ENCODE data around the gene SOX5.

DNA sequence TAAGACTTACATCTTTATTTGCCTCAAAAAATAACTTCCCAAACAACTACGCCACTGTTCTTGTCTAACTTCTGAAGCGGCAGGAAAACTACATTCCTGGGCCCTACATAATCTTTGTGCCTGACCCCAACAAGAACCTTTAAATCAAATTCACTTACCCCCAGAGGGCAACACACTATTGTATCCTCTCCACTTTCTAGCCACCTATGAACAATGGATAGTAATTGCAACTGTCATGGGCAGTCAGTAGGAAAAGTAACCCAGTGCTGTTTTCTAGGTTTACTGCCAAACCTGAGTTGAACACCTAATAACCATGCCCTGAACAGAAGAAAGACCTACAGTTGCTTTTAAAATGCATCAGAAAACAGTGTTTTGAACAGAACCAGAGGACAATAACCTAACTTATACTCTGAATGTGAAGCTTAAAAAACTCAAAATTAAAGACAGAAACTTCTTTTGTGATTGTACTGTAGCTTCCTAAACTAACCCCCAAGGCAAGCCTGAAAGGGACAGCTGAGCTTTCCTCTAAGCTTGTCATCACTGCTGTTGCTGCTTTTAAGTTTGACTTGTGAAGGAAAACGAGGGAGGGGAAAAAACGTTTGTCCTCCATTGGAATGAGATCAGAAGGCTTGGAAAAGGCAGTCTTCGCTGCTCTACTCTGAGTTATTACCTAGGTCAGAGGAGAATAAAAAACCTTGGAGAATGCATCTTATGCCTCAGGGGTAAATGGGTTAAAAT, 195.7 kb downstream of the SOX5 start:
- TF ChIP-seq, protein P1, sequence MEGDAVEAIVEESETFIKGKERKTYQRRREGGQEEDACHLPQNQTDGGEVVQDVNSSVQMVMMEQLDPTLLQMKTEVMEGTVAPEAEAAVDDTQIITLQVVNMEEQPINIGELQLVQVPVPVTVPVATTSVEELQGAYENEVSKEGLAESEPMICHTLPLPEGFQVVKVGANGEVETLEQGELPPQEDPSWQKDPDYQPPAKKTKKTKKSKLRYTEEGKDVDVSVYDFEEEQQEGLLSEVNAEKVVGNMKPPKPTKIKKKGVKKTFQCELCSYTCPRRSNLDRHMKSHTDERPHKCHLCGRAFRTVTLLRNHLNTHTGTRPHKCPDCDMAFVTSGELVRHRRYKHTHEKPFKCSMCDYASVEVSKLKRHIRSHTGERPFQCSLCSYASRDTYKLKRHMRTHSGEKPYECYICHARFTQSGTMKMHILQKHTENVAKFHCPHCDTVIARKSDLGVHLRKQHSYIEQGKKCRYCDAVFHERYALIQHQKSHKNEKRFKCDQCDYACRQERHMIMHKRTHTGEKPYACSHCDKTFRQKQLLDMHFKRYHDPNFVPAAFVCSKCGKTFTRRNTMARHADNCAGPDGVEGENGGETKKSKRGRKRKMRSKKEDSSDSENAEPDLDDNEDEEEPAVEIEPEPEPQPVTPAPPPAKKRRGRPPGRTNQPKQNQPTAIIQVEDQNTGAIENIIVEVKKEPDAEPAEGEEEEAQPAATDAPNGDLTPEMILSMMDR (IDR thresholded peaks at IDR 0.05; ENCODE audit: control extremely low read depth in 1 of 3, insufficient read depth in 1 of 3, low read depth in 1 of 3, low read length in 3 of 3) = no peak
- TF ChIP-seq POLR2A (IDR thresholded peaks at IDR 0.05; ENCODE audit: control extremely low read depth in 1 of 2, low read depth in 2 of 2, low read length in 2 of 2) (no peak), TAF1 (IDR thresholded peaks at IDR 0.05; ENCODE audit: low read depth, low read length) (no peak), CHD2 (IDR thresholded peaks at IDR 0.05; ENCODE audit: low read length) (no peak), CEBPB (IDR thresholded peaks at IDR 0.05; ENCODE audit: low read depth, low read length) (no peak), MAFK (IDR thresholded peaks at IDR 0.05; ENCODE audit: low read depth, low read length) (no peak), EZH2 (IDR thresholded peaks at IDR 0.05; ENCODE audit: low read depth, low read length, severe bottlenecking) (no peak), PHF8 (conservative IDR thresholded peaks at IDR 0.05; ENCODE audit: low read depth, low read length) (no peak), FOSL1 (IDR thresholded peaks at IDR 0.05; ENCODE audit: insufficient read depth, low read depth, low read length) (no peak)
- TF ChIP-seq, protein P2, sequence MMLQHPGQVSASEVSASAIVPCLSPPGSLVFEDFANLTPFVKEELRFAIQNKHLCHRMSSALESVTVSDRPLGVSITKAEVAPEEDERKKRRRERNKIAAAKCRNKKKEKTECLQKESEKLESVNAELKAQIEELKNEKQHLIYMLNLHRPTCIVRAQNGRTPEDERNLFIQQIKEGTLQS (IDR thresholded peaks at IDR 0.05; ENCODE audit: insufficient read depth, low read depth, low read length) = no peak
